SK-N-SH treated with all-trans-retinoic acid at 6 μM for 48 hours (cell line): ENCODE data around the gene ZSCAN12.

ENCODE experiments used
- OSR1 ChIP-seq: fragments of 250-450 bp; sonication (Bioruptor Pico); IDR thresholded peaks from 2 replicates; pipeline ENCODE4 v1.8.0; 2022; ENCODE audit warnings: moderate library complexity, mild to moderate bottlenecking, inconsistent platforms
- PPARA ChIP-seq: fragments of 250-450 bp; sonication (Bioruptor Pico); IDR thresholded peaks from 2 replicates; pipeline ENCODE4 v1.5.0; 2020; ENCODE audit warnings: mild to moderate bottlenecking, borderline replicate concordance
- ZFP30 ChIP-seq: fragments of 450-650 bp; formaldehyde crosslinking; IDR thresholded peaks from 2 replicates; pipeline ENCODE4 v1.5.0; 2022; ENCODE audit warnings: mild to moderate bottlenecking, moderate library complexity
- TF ChIP-seq, protein P1 (sequence below): fragments of 250-450 bp; sonication (Bioruptor Pico); IDR thresholded peaks from 2 replicates; pipeline ENCODE4 v1.8.0; 2020; ENCODE audit warnings: mild to moderate bottlenecking, moderate library complexity, borderline replicate concordance
- TF ChIP-seq, protein P2 (sequence below): fragments of 250-450 bp; sonication (Bioruptor Pico); IDR thresholded peaks from 2 replicates; pipeline ENCODE4 v1.8.0; 2021; ENCODE audit warnings: low read depth, mild to moderate bottlenecking, moderate library complexity, borderline replicate concordance
- TF ChIP-seq, protein P3 (sequence below): fragments of 250-450 bp; sonication (Bioruptor Pico); IDR thresholded peaks from 2 replicates; pipeline ENCODE4 v1.5.1; 2021; ENCODE audit warnings: mild to moderate bottlenecking, moderate library complexity
- TF ChIP-seq, protein P4 (sequence below): fragments of 250-450 bp; sonication (Bioruptor Pico); IDR thresholded peaks from 2 replicates; pipeline ENCODE4 v1.5.1; 2020; ENCODE audit warnings: low read depth, mild to moderate bottlenecking, moderate library complexity

DNA sequence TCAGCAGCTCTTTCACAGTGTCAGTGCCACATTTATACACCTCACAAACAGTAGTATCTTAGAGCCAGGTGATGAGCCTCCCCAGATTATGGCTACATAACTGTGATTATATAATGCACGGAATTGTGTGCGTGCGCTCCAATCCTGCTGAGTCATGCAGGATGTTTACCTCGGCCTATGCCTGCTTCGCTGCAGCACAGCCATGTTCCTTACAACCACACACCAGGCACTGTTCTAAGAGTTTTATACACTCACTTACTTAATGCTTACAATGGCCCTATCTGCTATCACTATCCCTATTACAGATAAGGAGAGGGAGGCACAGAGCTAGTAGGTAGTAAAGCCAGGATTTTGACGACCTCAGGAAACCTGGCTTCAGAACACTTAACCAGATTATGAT is 42.5 kb downstream of the ZSCAN12 start:
- TF ChIP-seq, protein P1, sequence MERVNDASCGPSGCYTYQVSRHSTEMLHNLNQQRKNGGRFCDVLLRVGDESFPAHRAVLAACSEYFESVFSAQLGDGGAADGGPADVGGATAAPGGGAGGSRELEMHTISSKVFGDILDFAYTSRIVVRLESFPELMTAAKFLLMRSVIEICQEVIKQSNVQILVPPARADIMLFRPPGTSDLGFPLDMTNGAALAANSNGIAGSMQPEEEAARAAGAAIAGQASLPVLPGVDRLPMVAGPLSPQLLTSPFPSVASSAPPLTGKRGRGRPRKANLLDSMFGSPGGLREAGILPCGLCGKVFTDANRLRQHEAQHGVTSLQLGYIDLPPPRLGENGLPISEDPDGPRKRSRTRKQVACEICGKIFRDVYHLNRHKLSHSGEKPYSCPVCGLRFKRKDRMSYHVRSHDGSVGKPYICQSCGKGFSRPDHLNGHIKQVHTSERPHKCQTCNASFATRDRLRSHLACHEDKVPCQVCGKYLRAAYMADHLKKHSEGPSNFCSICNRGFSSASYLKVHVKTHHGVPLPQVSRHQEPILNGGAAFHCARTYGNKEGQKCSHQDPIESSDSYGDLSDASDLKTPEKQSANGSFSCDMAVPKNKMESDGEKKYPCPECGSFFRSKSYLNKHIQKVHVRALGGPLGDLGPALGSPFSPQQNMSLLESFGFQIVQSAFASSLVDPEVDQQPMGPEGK (CRISPR knock-in tag) = no peak
- TF ChIP-seq, protein P2, sequence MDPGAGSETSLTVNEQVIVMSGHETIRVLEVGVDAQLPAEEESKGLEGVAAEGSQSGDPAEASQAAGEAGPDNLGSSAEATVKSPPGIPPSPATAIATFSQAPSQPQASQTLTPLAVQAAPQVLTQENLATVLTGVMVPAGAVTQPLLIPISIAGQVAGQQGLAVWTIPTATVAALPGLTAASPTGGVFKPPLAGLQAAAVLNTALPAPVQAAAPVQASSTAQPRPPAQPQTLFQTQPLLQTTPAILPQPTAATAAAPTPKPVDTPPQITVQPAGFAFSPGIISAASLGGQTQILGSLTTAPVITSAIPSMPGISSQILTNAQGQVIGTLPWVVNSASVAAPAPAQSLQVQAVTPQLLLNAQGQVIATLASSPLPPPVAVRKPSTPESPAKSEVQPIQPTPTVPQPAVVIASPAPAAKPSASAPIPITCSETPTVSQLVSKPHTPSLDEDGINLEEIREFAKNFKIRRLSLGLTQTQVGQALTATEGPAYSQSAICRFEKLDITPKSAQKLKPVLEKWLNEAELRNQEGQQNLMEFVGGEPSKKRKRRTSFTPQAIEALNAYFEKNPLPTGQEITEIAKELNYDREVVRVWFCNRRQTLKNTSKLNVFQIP (CRISPR knock-in tag) = no peak
- TF ChIP-seq ZFP30 (CRISPR knock-in tag) = no peak
- TF ChIP-seq PPARA (CRISPR knock-in tag) = no peak
- TF ChIP-seq, protein P3, sequence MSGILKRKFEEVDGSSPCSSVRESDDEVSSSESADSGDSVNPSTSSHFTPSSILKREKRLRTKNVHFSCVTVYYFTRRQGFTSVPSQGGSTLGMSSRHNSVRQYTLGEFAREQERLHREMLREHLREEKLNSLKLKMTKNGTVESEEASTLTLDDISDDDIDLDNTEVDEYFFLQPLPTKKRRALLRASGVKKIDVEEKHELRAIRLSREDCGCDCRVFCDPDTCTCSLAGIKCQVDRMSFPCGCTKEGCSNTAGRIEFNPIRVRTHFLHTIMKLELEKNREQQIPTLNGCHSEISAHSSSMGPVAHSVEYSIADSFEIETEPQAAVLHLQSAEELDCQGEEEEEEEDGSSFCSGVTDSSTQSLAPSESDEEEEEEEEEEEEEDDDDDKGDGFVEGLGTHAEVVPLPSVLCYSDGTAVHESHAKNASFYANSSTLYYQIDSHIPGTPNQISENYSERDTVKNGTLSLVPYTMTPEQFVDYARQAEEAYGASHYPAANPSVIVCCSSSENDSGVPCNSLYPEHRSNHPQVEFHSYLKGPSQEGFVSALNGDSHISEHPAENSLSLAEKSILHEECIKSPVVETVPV (CRISPR knock-in tag) = no peak
- TF ChIP-seq, protein P4, sequence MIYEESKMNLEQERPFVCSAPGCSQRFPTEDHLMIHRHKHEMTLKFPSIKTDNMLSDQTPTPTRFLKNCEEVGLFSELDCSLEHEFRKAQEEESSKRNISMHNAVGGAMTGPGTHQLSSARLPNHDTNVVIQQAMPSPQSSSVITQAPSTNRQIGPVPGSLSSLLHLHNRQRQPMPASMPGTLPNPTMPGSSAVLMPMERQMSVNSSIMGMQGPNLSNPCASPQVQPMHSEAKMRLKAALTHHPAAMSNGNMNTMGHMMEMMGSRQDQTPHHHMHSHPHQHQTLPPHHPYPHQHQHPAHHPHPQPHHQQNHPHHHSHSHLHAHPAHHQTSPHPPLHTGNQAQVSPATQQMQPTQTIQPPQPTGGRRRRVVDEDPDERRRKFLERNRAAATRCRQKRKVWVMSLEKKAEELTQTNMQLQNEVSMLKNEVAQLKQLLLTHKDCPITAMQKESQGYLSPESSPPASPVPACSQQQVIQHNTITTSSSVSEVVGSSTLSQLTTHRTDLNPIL = no peak
- TF ChIP-seq OSR1 (CRISPR knock-in tag) = no peak
